ENCODE results near the gene TENT4A. TPM values are rescaled to one million over a fixed set of nuclear protein-coding genes. Genes with fewer than 3 reads are reported as not detected.

The TENT4A gene
- total RNA-seq, 1 experiment from 2014 or later = 29.6 TPM

- TF ChIP-seq TCF7L2 (IDR thresholded peaks at IDR 0.05; ENCODE audit: low read depth, low read length) = no peak
Measured at GRCh38 chr5:6804766-6805501, 91.7 kb downstream of the TENT4A start (continued).

- CTCF ChIA-PET = no interaction called here
- H3K27ac ChIP-seq (ENCODE audit: low read length) = no peak overlapping the region
- no peak for DNase-seq (ENCODE audit: low read depth, low spot score)
- intact Hi-C loops (cut with micrococcal nuclease; ENCODE audit: unreplicated experiment) = no loop called here
- no peaks in the 10 kb centered on the region for H3K36me3 ChIP-seq (ENCODE audit: control insufficient read depth, insufficient read depth, low read length)
- H3K9me3 ChIP-seq (ENCODE audit: control insufficient read depth, insufficient read depth, low read depth, low read length) = peaks cover 9% of the 10 kb centered on the region; the same call in 1 of the 2 replicates
- no peak for ATAC-seq
- TF ChIP-seq REST (IDR thresholded peaks at IDR 0.05; ENCODE audit: insufficient read depth in 1 of 2, low read depth in 2 of 2, low read length in 1 of 2) = no peak
- TF ChIP-seq CTCF (IDR thresholded peaks at IDR 0.05) = no peak
- TF ChIP-seq TCF7L2 (IDR thresholded peaks at IDR 0.05; ENCODE audit: low read depth, low read length) = no peak
- TF ChIP-seq SIN3A (IDR thresholded peaks at IDR 0.05; ENCODE audit: borderline replicate concordance, insufficient read depth, low read depth, low read length) = no peak
- no peak for TF ChIP-seq POLR2AphosphoS5 (IDR thresholded peaks at IDR 0.05; ENCODE audit: low read depth, low read length)
- no peak overlapping the region for H3K4me3 ChIP-seq (ENCODE audit: low read depth in 2 of 2, low read length in 2 of 2)
- H3K4me1 ChIP-seq (ENCODE audit: control insufficient read depth, insufficient read depth, low read length) = no peaks in the 10 kb centered on the region
- in situ Hi-C loops (cut with HindIII; ENCODE audit: low pct_unique_long_range_greater_than_20kb, low sequenced_read_pairs) = no loop called here
- POLR2A ChIA-PET = no interaction called here
- no TSS peak for BruUV-seq (replicated peaks)
- H3K27me3 ChIP-seq (ENCODE audit: control insufficient read depth, insufficient read depth, low read length) = no peaks in the 10 kb centered on the region
Measured at GRCh38 chr5:6805841-6806240, 92.6 kb downstream of the TENT4A start.

Other genes with a start within 250 kb of the TENT4A start
- 125 TPM for gene NSUN2, start 80.4 kb upstream of the TENT4A start, total RNA-seq (2021; ENCODE audit: unreplicated experiment)
- 30.4 TPM for gene SRD5A1, start 80.0 kb upstream of the TENT4A start, total RNA-seq (2021; ENCODE audit: unreplicated experiment)